Lower leg skin (tissue), 3 donors: Measurements from ENCODE around the gene SCT.

Experiments used
- POLR2A ChIP-seq, 2 donors: fragments of 450-650 bp; IDR thresholded peaks; one replicate each; pipeline ENCODE4 v1.6.1; 2016 to 2017; ENCODE audit warnings: antibody characterized with exemption in 2 of 2, mild to moderate bottlenecking in 1 of 2, moderate library complexity in 1 of 2
- TF ChIP-seq, protein P1 (sequence below), 3 donors: fragments of 450-650 bp; IDR thresholded peaks; one replicate each; pipeline ENCODE4 v1.5.1; 2016; ENCODE audit warnings: antibody characterized with exemption in 3 of 3, mild to moderate bottlenecking in 3 of 3, moderate library complexity in 2 of 3

DNA sequence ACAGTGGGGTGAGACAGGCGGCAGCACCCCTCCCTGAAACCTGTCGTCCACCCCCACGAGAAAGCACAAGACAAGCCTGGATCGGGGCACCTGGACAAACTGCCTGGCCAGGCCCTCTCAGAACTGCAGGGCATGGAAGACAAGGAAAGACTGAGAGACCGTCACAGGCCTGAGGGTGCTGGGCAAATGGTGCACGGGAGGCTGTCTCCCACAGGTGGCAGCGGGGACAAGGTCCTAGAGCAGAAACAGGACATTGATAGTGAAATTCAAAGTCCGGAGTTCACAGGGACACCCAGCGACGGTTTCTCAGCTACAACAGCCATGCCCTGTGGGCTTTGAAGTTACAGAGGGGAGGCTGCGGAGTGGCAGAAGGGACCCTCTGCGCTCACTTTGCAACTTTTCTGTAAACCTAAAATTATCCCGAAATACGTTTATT is 30.7 kb upstream of the SCT start:
- TF ChIP-seq, protein P1, sequence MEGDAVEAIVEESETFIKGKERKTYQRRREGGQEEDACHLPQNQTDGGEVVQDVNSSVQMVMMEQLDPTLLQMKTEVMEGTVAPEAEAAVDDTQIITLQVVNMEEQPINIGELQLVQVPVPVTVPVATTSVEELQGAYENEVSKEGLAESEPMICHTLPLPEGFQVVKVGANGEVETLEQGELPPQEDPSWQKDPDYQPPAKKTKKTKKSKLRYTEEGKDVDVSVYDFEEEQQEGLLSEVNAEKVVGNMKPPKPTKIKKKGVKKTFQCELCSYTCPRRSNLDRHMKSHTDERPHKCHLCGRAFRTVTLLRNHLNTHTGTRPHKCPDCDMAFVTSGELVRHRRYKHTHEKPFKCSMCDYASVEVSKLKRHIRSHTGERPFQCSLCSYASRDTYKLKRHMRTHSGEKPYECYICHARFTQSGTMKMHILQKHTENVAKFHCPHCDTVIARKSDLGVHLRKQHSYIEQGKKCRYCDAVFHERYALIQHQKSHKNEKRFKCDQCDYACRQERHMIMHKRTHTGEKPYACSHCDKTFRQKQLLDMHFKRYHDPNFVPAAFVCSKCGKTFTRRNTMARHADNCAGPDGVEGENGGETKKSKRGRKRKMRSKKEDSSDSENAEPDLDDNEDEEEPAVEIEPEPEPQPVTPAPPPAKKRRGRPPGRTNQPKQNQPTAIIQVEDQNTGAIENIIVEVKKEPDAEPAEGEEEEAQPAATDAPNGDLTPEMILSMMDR (IDR thresholded peaks at IDR 0.05) = no peak
- TF ChIP-seq POLR2A (IDR thresholded peaks at IDR 0.05) = no peak
